Skeletal muscle tissue (tissue), 4 donors: ENCODE data around the gene ATXN1. TPM values are rescaled to one million over a fixed set of nuclear protein-coding genes. Genes with fewer than 3 reads are reported as not detected.
A peak's percentile ranks its signal among the peaks of the same experiment; 100 is the strongest.

ENCODE experiments used
- H3K27ac ChIP-seq: one replicate; pipeline ENCODE4 v1.7.0; 2013; ENCODE audit warnings: mild to moderate bottlenecking, low read depth, low read length, inconsistent platforms
- H3K27me3 ChIP-seq, 3 donors: one replicate each; pipeline ENCODE4 v1.7.0; 2013; ENCODE audit warnings: low read length in 3 of 3; ENCODE audit not compliant: control insufficient read depth in 3 of 3, insufficient read depth in 3 of 3
- H3K36me3 ChIP-seq, 3 donors: one replicate each; pipeline ENCODE4 v1.7.0; 2013; ENCODE audit warnings: low read length in 3 of 3; ENCODE audit not compliant: control insufficient read depth in 3 of 3, insufficient read depth in 3 of 3
- H3K4me1 ChIP-seq, 3 donors: one replicate each; pipeline ENCODE4 v1.7.0; 2013; ENCODE audit warnings: low read length in 3 of 3, mild to moderate bottlenecking in 3 of 3; ENCODE audit not compliant: control insufficient read depth in 3 of 3, insufficient read depth in 3 of 3
- H3K4me3 ChIP-seq, 3 donors: one replicate each; pipeline ENCODE4 v1.7.0; 2013; ENCODE audit warnings: low read length in 3 of 3
- H3K9ac ChIP-seq, 3 donors: one replicate each; pipeline ENCODE4 v1.7.0; 2013; ENCODE audit warnings: low read length in 3 of 3, mild to moderate bottlenecking in 3 of 3, moderate library complexity in 2 of 3, low read depth in 1 of 3
- H3K9me3 ChIP-seq, 3 donors: one replicate each; pipeline ENCODE4 v1.7.0; 2013; ENCODE audit warnings: low read length in 3 of 3; ENCODE audit not compliant: control insufficient read depth in 3 of 3
- total RNA-seq: library from RNA; depleted of rRNA; stranded (reverse); fragments of >200 nt; gene quantifications from one replicate; pipeline ENCODE4 v1.2.3, GENCODE V29; 2014
- donor health status: Osteomylitis.

Gene ATXN1
- total RNA-seq, 1 donor from 2014 or later: 30.8 TPM

GRCh38 chr6:16683641-16684194 is 77.5 kb downstream of the ATXN1 start:
- Histone ChIP-seq H3K36me3 (no peaks in the 10 kb centered on the region), H3K4me3 (no peak overlapping the region), H3K27me3 (no peaks in the 10 kb centered on the region), H3K27ac (no peak overlapping the region), H3K4me1 (peaks cover 23 to 47% (median 32%) of the 10 kb centered on the region in 3 donors), H3K9me3 (no peaks in the 10 kb centered on the region), H3K9ac (no peak overlapping the region)

GRCh38 chr6:16681260-16681873 is 79.9 kb downstream of the ATXN1 start:
- peak overlapping the region in 1 of 3 donors; percentile 41 for H3K9ac ChIP-seq
- H3K4me1 ChIP-seq: peaks cover 29 to 40% (median 30%) of the 10 kb centered on the region in 3 donors
- no peaks in the 10 kb centered on the region for H3K9me3 ChIP-seq
- H3K27me3 ChIP-seq: no peaks in the 10 kb centered on the region
- H3K36me3 ChIP-seq: no peaks in the 10 kb centered on the region
- H3K27ac ChIP-seq: peak overlapping the region; percentile 52
- H3K4me3 ChIP-seq: peak overlapping the region; percentile 20 to 52 (median 30)

GRCh38 chr6:16679050-16679449 is 82.2 kb downstream of the ATXN1 start:
- Histone ChIP-seq H3K9me3 (no peaks in the 10 kb centered on the region), H3K4me1 (peaks cover 29 to 36% (median 32%) of the 10 kb centered on the region in 3 donors), H3K36me3 (no peaks in the 10 kb centered on the region), H3K4me3 (no peak overlapping the region), H3K27me3 (no peaks in the 10 kb centered on the region), H3K9ac (no peak overlapping the region), H3K27ac (no peak overlapping the region)

GRCh38 chr6:16677458-16677857 is 83.8 kb downstream of the ATXN1 start:
- no peak overlapping the region for H3K9ac ChIP-seq

GRCh38 chr6:16676978-16677377 is 84.3 kb downstream of the ATXN1 start:
- H3K27me3 ChIP-seq: no peaks in the 10 kb centered on the region
- no peaks in the 10 kb centered on the region for H3K9me3 ChIP-seq
- no peak overlapping the region for H3K4me3 ChIP-seq
- no peaks in the 10 kb centered on the region for H3K36me3 ChIP-seq
- peak overlapping the region in 2 of 3 donors; percentile 51 to 61 for H3K9ac ChIP-seq
- peaks cover 19 to 38% (median 27%) of the 10 kb centered on the region in 3 donors for H3K4me1 ChIP-seq
- H3K27ac ChIP-seq: peak overlapping the region; percentile 58

More at GRCh38 chr6:16677458-16677857, 83.8 kb downstream of the ATXN1 start:
- Histone ChIP-seq H3K9me3 (no peaks in the 10 kb centered on the region), H3K27ac (peak overlapping the region; percentile 58), H3K27me3 (no peaks in the 10 kb centered on the region), H3K36me3 (no peaks in the 10 kb centered on the region), H3K4me1 (peaks cover 19 to 35% (median 27%) of the 10 kb centered on the region in 3 donors), H3K4me3 (no peak overlapping the region)

- Histone ChIP-seq H3K4me1 (peaks cover 15 to 32% (median 22%) of the 10 kb centered on the region in 3 donors), H3K9ac (no peak overlapping the region), H3K4me3 (no peak overlapping the region), H3K27me3 (no peaks in the 10 kb centered on the region), H3K9me3 (no peaks in the 10 kb centered on the region), H3K36me3 (no peaks in the 10 kb centered on the region), H3K27ac (peak overlapping the region; percentile 58)
Measured at GRCh38 chr6:16676376-16676775, 84.9 kb downstream of the ATXN1 start.

GRCh38 chr6:16674801-16675392 is 86.4 kb downstream of the ATXN1 start:
- H3K27me3 ChIP-seq: no peaks in the 10 kb centered on the region
- H3K27ac ChIP-seq: no peak overlapping the region
- no peaks in the 10 kb centered on the region for H3K36me3 ChIP-seq
- H3K9me3 ChIP-seq: no peaks in the 10 kb centered on the region
- H3K9ac ChIP-seq: no peak overlapping the region
- no peak overlapping the region for H3K4me3 ChIP-seq
- peaks cover 14 to 28% (median 27%) of the 10 kb centered on the region in 3 donors for H3K4me1 ChIP-seq

GRCh38 chr6:16673011-16673797 is 88.1 kb downstream of the ATXN1 start:
- H3K36me3 ChIP-seq: no peaks in the 10 kb centered on the region
- no peak overlapping the region for H3K27ac ChIP-seq
- peaks cover 20 to 38% (median 33%) of the 10 kb centered on the region in 3 donors for H3K4me1 ChIP-seq
- no peak overlapping the region for H3K9ac ChIP-seq
- no peaks in the 10 kb centered on the region for H3K9me3 ChIP-seq
- H3K27me3 ChIP-seq: no peaks in the 10 kb centered on the region
- no peak overlapping the region for H3K4me3 ChIP-seq

- no peaks in the 10 kb centered on the region for H3K27me3 ChIP-seq
- H3K4me1 ChIP-seq: peaks cover 11 to 28% (median 22%) of the 10 kb centered on the region in 3 donors
- no peak overlapping the region for H3K9ac ChIP-seq
- H3K36me3 ChIP-seq: no peaks in the 10 kb centered on the region
- H3K9me3 ChIP-seq: no peaks in the 10 kb centered on the region
- H3K4me3 ChIP-seq: no peak overlapping the region
- no peak overlapping the region for H3K27ac ChIP-seq
Measured at GRCh38 chr6:16671302-16672289, 89.7 kb downstream of the ATXN1 start.
